GM18873 (cell line): ENCODE data around the gene FAM43B.

ENCODE experiments used
- ATAC-seq: cut with Tn5 transposase; IDR thresholded peaks from one replicate; pipeline ENCODE4 v1.9.1; 2021; ENCODE audit warnings: mild to moderate bottlenecking, moderate library complexity, moderate number of reproducible peaks; ENCODE audit not compliant: unreplicated experiment, low FRiP score

The FAM43B gene

GRCh38 chr1:20589331-20590278 is 37.2 kb downstream of the FAM43B start:
- ATAC-seq = no peak

DNA sequence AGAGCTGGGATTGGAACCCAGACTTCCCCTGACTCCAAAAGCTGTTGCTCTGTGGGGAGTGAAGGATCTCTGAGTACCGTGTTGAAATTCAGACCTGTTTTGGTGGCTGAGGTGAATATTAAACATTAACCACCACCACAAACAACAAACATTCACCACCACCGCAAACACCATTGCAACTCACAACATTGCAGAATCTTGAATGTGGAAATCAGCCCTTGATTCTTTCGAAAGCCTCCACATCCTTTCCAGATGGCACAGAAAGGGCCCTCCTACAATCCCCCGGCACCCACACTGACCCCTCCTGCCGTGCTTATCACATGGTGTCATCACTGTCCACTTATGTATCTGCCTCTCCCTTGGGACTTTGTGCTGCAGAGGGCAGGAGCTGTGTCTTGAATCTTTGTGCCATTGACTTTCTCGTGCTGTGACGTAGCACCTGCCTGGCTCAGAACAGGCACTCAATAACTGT is 38.0 kb downstream of the FAM43B start:
- no peak for ATAC-seq

- no peak for ATAC-seq
These were observed 41.4 kb downstream of the FAM43B start for GRCh38 chr1:20593756-20594155.

- ATAC-seq = no peak
These were observed 42.4 kb downstream of the FAM43B start for GRCh38 chr1:20594746-20595145.

DNA sequence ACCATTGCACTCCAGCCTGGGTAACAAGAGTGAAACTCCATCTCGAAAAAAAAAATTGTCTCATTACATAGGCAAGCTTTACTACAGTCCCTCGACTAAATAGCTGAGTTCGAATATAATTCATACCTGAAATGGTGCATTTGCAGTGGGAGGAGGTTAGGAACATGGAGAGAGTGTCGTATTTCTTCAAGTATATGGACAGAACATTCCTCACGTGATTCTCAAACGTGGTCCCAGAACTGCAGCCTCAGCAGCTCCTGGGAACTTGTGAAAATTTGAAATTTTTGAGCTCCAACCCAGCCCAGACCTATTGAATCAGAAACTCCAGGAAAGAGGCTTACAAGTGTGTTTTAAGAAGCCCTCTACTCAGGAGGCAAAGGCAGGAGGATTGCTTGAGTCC is 43.7 kb downstream of the FAM43B start:
- no peak for ATAC-seq

- no peak for ATAC-seq
These were observed 45.3 kb downstream of the FAM43B start for GRCh38 chr1:20597650-20598049.

GRCh38 chr1:20600156-20600555 is 47.8 kb downstream of the FAM43B start:
- ATAC-seq = no peak

DNA sequence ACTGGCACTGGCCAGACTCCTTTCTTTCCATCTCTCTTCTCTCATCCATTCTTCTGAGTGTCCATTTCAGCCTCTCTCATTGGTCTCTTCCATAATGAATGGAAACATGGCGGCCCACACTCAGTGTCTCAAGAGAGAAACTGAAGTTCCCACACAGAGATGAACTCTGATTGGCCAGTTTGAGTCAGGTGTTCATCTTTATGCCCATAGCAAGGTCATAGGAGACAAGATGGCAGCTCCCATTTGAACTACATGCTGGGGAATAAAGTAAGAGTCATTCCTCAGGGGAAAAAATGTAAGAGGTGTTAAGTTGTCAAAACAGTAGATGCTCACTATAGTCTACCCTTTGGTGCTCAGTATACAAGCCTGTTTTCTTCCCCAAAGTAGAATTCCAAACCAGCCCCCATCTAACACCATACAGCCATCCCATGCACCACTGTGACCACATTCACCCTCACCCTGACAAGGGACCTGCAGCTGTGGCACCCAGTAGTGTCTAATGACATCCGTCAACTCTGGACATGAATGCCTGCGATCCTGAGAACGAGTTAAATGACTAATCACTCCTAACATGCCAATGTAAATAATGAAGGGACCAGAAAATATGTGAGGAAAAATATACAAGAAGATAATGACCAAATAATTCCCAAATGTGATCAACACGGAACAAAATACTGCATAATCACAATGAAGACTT is 48.9 kb downstream of the FAM43B start:
- no peak for ATAC-seq

DNA sequence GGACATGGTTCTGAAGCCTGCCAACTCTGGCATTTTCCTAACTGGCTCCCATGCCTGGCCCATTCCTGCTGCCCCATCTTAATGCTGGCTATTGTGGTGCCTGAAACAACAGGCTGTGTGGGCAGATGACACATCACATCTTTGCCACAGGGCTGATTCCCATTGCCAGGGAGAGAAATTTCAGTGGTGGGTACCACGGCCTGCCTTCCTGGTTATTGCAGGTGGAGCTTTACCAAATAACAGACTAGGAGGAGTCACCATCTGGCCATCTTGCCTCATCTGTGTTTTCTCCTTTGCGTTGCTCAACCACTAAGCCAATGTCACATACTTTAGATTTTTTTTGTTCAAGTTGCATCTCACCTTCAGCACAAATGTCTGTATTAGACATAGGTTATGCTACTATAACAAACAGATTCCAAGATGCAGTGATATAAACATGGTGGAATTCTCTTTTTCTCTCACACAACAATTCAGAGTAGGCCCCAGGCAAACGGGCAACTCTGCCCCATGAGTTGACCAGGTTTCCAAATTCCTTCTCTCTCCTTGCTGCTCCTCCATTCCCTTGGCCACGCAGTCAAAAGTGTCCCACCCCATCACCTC is 50.6 kb downstream of the FAM43B start:
- ATAC-seq = no peak

GRCh38 chr1:20603504-20604464 is 51.4 kb downstream of the FAM43B start:
- no peak for ATAC-seq
